ENCODE results near the gene RAB17.

RAB17 gene

DNA sequence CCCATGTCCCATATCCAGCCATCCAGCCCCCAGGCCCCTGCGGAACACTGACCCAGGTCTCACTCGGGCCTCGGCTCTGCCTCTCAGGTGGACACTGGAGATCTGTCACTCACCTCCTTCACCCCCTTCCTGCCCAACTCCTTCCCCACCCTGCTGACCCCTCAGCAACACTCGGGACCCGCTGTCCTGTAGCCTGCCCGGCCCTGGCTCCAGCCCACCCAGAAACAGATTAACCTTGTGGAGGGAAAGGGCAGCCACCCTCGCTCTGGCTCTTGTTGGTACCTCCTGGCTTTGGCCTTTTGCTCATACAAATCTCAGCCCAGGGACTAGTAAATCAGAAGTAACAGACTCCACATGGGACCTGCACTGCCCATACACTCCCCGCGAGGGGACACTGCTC is 53.9 kb downstream of the RAB17 start:
- DNase-seq (ENCODE audit: low read depth), result no peak

DNA sequence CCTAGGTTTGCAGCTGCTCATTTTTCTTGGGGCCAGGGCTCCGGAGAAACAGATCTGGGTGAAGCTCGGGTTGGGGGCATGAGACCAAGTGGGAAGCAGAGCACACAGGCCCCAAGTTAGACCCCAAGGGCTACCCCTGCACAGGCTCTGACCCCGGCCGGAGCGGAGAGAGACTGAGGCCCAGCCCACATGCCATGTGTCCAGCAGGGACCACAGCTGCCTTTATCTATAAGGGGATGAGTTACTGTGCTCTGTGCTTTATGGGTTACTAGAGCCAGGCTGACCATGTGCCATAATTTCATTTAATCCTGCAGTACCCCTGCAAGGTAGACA is 54.5 kb downstream of the RAB17 start:
- DNase-seq (ENCODE audit: low read depth), result no peak

DNA sequence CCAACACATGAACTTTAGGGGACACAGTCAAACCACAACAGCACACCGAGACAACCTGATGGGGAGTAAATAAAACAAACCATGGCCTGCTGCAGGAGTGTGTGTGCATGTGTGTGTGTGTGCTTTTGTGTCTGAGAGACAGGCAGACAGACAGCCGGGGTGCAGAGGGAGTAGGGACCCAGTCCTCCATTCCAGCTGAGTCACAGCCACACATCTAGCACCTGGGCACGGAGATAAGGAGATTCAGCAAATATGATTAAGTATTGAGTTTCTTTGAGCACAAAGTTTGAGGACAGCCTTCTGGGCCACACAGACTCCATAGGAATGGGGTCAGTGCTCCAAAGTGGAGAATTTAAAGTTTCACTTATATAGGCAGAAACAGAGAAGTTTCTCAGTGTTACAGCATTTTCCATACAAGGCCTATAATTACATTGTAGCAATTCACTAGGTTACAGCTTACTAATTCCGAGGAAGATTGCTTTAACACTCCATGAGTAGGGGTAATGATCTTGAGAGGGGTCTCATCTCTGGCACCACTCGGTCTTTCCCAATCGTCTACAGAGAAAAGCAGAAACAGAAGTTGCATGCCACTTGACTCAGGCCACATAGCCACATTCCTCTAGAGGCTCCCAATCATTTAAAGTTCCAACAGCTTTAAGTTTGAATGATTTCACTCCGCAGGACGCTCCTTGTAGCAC is 55.0 kb downstream of the RAB17 start:
- no peak for DNase-seq (ENCODE audit: low read depth)

DNA sequence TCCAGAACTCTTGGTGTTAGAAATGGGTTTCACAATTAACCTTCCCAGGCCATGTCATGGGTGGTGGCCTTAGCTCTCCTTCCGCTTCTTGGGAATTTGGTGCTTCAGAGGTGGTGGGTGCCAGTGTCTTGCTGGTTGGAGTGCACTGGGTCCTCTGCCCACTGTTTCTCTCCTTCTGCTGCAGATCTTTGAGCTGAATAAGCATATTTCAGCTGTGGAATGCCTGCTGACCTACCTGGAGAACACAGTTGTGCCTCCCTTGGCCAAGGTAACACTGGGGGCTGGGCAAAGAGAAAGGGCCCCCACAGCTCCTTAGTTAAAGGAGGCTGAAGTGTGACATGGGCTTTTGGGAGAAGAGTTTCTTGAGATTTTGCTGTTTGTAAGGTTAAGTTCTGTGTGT is 56.2 kb downstream of the RAB17 start:
- DNase-seq (ENCODE audit: low read depth), result no peak

DNA sequence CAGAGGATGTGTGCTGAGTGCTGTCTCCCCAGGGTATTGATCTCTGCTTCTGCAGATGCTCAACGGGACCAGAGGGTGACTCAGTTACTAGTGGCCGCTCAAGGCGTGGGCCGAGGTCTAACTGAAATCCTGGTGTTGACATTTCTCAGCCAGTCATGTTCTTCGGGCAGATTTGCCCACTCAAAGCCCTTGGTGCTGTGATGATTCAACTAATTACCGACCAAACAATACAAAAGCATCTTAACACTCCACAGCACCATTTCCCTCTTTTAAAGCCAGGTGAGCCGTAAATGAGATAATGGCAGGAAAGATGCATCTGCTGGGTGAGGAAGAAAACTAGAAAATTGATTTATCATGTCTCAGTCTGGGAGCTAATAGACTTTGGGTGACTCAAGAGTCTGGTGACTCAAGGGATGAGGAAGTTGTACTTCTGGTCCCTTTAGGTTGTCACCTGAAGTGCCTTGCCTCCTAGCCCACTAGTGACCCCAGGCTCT is 56.8 kb downstream of the RAB17 start:
- no peak for DNase-seq (ENCODE audit: low read depth)

DNA sequence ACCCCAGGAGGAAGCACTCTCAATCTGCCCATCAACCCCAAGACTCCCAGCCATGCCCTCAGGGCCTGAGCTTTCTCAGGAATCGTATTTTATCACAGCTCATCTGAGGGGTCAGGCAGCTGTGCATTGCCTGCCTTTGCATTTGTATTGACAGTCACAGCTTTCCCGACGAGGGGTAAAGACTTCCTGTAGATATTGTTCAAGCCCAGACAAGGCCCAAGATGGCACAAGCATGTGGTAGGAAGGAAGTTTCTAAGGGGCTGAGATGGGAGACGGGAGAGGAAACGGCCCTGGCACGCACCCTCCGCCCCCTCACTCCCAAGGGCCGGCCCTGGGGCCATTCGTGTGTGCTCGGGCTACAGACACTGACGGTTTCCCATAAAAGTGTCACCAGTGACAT is 58.4 kb downstream of the RAB17 start:
- no peak for DNase-seq (ENCODE audit: low read depth)

DNA sequence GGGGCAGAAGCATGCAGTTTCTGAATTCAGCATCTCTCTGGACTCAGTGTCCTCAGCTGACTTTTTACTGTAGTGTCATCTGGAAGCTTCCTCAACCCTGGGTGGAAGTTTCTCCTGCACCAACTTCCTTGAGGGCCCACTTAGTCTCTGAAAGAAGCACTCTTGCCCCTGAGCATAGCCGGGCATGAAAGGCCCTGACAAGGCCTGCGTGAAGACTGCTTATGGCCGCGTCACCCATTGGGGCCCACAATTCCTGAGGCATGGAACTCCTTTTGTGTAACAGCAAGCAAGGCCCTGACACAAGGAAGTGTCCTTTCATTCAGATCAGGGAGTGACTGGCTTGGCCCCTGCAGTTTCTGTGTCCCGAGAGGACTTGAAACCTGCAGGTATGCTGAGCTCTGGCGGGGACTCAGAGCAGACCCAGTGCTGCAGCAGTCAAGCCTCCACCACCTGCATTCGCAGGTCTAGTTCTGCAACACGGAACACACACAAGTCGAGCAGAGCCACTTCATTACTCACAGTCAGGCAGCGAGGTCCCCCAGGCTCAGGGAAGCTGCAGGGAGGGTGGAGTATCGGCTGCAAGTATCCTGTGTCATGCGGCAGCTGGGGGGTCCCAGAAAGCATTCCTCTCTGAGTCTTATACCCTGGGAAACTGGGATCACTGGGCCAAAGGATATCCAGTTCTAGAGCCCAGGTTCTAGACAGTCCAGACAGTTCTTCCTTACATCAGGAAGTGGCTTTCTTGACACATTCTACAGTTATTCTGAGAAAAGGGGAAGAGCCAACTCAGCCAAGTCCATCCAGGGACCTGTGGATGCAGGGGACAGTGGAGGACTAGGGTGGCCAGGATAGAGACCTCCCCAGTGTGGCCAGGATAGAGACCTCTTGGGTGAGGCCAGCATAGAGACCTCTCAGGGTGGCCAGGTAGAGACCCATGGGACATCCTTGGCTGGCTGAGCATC is 59.8 kb downstream of the RAB17 start:
- no peak for DNase-seq (ENCODE audit: low read depth)

DNA sequence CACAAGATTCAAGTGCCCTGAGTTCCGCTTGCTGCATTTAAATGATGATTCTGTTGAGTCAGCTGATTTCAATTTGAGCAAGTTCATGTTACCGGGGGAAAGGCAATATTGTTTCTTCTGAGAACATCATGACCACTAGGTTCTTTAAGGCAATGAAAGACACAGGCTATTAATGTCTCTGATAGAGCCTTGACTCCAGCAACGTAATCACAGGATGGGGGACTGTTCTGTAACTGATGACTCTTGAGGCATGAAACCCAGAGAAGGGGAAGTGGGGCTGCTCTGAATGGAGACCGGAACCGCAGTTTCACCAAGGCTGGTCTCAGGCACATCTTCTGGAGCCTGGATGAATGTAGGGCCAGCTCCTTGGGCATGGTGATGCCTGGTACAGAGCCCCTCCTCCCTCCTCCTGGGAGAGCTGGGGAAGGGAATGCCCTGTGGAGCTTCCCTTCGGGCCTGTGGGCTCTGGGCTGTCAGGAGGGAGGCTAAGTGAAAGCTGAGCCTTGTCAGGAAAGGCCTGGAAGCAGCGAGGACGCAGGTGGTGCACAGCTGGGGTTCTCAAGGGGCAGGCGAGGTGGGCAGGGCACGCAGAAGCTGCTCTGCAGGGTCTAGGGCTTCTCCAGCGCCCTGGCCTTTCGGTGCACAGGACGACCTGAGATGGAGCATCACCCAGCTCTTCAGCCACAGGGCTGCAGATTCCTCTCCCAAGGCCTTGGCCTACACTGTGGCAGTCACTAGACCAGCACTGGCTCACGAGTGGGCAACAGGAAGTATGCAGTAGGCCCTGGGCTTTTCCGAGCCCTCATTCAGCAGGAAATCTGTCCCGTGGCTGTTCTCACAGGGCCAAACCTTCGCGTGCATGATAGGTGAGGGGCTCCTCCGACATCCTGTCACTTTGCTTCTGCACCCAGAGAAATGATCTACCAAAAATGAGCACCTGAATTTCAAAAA is 60.8 kb downstream of the RAB17 start:
- DNase-seq (ENCODE audit: low read depth), result no peak

DNA sequence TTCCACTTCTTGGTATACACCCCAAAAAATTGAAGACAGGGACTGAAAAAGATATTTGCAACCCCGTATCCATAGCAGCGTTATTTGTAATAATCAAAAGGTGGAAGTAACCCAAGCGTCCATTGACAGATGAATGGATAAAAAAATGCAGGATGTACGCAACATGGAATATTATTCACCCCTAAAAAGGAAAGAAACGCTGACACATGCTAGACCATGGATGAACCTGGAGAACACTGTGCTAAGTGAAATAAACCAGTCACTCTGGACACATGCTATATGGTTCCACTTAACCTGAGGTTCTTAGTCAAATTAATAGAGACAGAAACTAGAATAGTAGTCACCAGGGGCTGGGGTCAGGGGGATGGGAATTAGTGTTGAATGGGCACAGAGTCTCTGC is 62.8 kb downstream of the RAB17 start:
- DNase-seq (ENCODE audit: low read depth), result no peak

- DNase-seq (ENCODE audit: low read depth), result no peak
These were observed 63.3 kb downstream of the RAB17 start for GRCh38 chr2:237527233-237527632.

DNA sequence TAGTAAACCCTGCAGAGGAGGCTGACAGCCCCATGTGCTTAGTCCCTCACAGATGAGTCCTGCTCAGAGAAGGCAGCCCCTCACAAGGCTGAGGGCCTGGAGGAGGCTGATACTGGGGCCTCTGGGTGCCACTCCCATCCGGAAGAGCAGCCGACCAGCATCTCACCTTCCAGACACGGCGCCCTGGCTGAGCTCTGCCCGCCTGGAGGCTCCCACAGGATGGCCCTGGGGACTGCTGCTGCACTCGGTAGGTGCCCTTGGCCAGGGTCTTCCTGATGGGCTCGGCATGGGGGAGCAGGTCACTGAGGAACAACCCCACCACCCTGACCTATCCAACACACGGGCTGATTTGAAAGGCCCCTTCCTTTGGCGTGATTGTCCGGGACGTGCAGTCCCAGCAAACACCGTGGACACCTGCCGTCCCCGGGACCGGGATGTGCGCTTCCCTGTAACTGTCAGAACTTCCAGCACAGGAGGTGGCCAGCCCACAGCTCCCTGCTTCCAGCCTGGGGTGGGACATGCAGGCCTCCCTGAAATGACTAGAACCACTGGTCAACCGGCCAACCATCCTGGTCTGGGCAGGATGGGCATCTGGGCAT is 64.9 kb downstream of the RAB17 start:
- no peak for DNase-seq (ENCODE audit: low read depth)

- no peak for DNase-seq (ENCODE audit: low read depth)
These were observed 65.9 kb downstream of the RAB17 start for GRCh38 chr2:237524631-237525030.
